GM19372 (cell line): Measurements from ENCODE around the gene ZNF362.

Experiments
- ATAC-seq: cut with Tn5 transposase; IDR thresholded peaks from one replicate; pipeline ENCODE4 v1.9.1; 2021; ENCODE audit warnings: mild to moderate bottlenecking, low read depth, moderate library complexity; ENCODE audit not compliant: unreplicated experiment

The ZNF362 gene

GRCh38 chr1:33323663-33324477 is 67.6 kb downstream of the ZNF362 start:
- ATAC-seq = no peak

DNA sequence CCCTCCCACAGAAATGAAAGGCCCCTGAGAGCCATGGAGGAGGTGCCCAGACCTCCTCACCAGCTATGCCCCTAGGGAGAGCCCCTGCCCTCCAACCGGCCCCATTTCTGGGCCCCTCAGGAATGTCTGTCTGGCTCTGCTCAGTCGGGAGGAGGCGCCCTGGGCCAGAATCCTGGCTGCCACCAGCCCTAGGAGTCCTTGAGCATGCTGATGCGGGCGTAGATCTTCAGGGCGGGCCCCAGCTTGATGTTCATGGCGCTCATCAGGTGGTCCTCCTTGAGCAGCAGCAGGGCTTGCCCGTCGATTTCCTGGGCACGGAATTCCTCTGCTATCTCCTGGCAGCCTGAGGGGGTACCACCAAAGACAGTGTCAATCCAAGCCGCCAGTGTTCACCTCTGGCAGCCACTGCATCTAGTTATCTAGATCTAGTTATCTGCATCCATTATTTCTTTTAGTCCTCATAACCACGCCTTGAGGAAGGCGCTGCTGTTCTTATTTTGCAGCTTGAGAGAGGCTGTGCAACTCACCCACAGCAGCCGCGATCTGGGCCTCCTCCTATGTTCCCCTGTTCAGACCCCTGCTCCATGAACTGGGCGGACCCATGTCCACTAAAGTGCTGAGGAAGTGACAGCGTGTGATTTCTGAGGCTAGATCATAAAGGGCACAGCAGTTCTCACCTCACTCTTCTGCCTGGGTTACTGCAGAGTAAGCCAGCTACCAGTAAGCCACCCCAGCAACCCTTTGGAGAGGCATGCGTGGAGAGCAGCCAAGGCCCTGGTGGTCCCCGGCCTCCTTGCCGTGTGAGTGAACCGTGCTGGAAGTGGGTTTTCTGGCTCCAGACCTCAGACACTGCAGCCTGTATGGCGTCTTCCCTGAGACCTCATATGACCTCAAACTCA is 68.6 kb downstream of the ZNF362 start:
- no peak for ATAC-seq

DNA sequence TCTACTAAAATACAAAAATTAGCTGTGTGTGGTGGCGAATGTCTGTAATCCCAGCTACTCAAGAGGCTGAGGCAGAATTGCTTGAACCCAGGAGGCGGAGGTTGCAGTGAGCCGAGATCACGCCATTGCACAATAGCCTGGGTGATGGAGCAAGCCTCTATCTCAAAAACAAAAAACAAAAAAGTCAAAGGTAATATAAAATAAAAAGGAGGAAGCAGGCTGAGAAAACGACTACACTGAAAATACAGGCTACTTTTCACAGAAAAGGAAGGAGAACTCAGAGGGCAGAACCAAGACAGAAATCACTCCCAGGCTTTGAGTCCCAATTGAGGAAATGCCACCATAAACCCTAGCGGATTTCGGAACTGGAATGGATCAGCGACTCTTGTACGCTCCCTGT is 70.5 kb downstream of the ZNF362 start:
- ATAC-seq = no peak

GRCh38 chr1:33327587-33328325 is 71.5 kb downstream of the ZNF362 start:
- ATAC-seq = no peak

DNA sequence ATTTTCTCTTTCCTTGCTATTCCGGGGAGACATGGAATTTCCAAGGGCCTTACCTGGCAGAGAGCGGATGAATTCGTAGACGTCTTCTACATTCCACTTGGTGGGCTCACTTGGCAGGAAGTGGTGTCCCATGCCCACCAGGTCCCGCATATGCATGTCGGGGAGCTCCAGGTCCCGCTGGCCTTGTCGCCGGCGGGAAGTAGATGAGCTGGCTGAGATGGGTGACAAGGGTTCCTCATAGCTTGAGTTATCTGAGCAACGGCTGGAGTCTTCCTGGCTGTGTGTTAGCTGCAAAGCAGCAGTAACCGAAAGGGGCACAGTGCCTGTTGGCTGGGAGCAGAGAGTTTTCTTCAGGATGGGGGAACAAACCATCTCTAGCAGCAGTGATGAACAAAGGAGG is 72.5 kb downstream of the ZNF362 start:
- ATAC-seq = no peak

DNA sequence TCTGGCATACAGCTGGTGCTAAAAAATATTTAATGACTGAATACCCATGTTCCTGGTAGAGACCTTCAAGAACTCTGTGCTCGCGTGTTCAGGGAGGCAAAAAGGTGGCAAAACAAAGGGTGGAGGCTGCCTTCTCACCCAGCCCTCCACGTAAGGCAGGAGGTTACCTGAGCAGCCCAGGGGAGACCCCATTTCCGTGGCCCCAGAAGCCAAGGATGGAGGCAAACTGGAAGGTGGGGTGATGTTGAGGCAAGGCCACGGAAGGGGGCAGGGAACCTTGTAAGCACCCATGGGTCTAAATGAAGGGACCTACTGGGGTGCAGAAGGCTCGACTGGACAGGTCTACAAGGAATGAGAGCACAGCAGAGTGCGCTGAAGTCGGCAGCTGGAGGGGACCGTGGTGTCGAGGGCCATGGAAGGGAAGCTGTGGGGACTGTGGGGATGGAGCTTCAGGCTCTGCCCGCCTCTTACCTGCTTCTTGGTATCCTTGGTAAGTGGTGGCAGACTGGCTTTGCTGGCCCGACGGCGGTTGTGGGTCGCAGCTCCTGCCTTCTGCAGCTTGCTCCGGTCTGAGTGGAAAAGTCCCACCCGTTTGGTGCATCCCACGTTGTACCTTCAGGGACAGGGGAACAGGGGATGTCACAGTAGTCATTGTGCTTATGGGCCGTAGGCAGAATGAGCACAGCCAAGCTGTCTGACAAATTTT is 73.5 kb downstream of the ZNF362 start:
- no peak for ATAC-seq

- ATAC-seq = no peak
Observed at GRCh38 chr1:33330361-33330890, 74.1 kb downstream of the ZNF362 start.

- ATAC-seq = no peak
Observed at GRCh38 chr1:33330906-33331305, 74.6 kb downstream of the ZNF362 start.

DNA sequence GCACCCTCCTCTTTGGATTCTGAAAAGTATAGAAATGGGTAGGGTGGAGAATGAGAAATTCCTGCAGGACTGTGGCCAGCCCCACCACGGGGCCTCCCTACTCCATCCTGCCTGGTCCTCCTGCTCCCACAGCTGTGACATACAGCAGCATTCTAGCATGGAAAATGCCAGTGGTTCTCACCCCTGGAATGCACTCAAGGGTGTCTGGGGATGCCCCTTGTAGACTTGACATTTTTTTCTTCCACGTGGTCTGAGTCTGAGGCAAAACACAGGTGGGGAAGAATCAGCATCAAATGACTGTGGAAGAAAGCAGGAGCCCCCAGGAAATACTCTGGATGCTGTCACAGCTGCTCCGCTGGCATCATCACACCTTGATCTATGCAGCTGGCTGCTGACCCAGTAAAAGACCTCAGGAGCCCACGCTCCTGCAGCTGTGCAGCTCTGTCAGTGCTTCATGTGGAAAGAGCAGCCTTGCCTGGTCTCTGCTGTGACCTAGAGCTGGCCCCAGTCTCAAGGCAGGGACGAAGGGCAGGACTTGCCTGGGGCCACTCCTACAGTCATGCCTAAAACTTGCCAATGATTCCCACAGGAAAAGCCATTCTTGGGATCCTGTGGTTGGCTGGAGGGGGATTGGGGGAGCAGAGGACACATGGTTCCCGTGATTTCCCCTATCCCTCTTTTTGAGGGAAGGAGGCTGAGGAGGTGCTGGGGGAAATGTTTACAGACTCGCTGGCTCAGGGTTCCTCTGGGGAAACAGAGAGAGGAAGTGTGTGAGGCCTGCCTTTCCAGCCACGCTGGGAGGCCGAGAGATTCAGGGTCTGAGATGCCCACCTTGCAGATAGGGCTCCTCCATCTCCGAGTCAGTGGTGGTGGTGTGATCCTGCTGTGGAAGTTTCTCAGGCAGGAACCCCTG is 75.4 kb downstream of the ZNF362 start:
- no peak for ATAC-seq

DNA sequence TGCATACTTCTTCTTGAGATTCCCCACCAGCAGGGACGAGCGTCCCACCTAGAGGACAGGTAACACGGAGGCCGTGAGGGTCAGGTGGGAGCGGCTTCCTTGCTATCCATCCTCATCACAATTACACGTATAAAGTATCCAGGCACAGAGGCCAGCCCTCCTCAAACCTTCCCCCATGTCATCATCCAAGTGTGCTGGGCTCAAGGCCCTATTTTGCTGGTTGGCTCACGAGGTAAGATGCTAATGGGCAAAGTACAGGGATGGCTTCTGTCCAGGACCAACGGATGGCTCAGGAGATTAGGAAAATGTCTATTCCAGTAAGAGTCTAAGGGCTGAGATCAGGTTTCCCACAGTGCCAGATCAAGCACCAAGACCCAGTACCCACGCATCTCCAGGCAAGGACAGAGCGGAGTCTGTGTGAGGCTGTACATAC is 76.1 kb downstream of the ZNF362 start:
- no peak for ATAC-seq

DNA sequence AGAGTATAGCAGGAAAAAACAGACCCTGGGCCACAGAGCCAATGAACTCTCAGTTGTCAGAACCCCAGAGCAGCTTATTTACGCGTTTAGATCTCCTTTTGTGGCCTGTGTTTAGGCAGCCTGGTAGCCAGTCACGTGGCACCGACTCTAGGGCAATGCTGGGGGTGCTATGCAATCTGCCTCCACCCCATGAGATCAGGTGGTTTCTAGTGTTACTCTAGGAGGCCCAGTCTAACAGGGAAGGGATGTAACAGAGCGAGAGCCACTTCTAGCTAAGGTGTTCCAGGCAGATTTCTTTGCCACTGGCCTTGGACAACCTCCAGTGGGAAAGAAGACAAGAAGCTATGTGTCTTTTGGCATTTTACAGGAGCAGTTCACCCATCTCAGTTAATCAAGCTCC is 76.6 kb downstream of the ZNF362 start:
- ATAC-seq = no peak

- no peak for ATAC-seq
Observed at GRCh38 chr1:33334081-33334552, 77.8 kb downstream of the ZNF362 start.

- no peak for ATAC-seq
Observed at GRCh38 chr1:33335020-33335419, 78.7 kb downstream of the ZNF362 start.

DNA sequence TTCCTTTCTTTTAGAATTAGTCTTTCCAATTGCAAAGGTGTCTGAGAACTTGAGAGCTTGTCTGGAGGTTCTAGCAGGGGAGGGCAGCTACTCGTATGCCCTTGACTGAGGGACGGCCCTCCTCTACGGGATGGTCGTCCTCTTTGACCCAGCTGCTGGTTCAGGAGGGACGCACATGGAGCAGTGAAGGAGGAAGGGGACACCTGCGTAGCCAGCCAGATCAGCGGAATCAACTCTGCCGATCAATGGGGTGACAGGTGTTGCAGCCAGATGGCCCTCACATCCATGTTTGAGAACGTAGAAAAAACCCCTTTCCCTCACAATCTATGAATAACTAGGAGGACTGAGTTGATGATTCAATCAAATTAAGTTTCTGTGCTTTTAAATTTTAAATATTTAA is 80.3 kb downstream of the ZNF362 start:
- no peak for ATAC-seq

DNA sequence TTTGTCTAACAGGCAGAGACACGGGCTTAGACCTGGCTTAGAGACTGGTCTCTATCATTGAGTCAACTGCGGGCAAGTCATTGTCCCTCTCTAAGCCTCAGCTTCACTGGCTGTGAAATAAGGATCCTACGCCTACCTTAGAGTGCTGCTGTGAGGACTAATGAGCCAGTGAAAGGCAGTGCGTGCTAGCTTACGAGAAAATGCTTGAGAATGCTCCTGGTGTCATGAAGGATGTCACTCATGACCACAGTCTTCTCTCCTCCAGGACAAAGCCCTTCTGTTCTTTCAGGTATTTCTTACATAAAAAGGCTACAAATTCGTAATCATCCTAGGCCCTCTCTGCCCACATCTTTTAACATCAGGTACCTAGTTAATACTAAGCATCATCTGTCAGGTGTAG is 81.1 kb downstream of the ZNF362 start:
- ATAC-seq = no peak

GRCh38 chr1:33338048-33338439 is 81.8 kb downstream of the ZNF362 start:
- no peak for ATAC-seq

DNA sequence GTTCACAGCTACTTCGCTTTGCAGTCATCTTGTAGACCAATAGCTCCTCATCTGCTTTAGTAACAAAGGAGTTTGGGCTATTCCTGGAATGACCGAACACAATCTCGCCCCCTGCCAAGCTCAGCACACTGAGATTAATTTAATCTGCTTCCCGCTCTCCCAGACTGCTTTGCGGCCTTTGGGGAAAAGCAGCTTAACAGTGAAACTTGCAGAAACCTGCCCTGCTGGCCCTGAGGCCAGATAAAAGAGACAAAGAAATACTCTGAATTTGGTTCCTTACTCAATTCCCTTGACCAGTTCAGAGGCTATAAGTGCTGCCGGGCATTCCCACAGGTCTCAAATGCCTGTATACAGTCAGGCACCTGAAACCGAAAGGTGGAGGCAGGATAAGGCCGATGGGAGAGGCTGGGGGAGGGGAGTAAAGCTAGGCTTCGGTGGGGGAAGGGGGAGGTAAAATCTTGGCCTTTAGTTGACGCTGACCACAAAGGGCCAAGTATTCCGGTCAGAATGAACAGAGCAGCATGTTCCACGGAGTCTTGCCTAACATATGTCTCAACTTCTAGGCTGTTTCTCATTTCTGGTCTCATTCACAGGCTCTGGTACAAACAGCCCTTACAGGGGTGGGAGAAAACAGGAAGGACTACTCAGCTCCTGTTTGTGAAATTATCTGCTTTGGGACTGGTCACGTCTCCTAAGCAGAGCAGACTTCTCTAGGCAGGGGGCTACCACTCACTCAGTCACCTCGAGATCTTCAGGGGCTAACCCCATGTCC is 82.3 kb downstream of the ZNF362 start:
- ATAC-seq = no peak

DNA sequence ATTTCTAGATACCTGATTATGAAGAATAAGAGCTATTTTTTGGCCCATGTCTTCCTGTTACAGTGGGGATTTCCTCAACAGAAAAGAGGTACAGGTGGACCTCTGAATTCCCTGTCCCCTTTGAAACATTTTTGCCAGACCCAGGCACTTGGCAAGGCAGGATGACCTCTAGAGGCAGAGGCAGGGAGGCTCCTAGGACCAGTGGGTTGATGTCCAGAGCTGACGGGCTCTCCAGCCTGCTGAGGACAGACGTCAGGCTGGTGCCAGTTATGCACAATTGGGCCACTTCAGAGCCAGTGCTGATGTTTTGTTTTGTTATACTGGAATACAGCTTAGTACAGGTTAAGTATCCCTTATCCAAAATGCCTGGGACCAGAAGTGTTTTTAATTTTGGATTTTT is 83.1 kb downstream of the ZNF362 start:
- ATAC-seq = no peak
